Naive thymus-derived CD8-positive, alpha-beta T cell (primary cell): Measurements from ENCODE around the gene PLPP2. TPM values are rescaled to one million over a fixed set of nuclear protein-coding genes. Genes with fewer than 3 reads are reported as not detected.
A peak's percentile ranks its signal among the peaks of the same experiment; 100 is the strongest.

ENCODE experiments used
- ATAC-seq, 2 donors: fragments of 150-1000 bp; cut with Tn5 transposase in 1 of 2; sonication (Bioruptor Pico), chemical (Tn5 transposase) in 1 of 2; 1 replicate in 1 of 2; 2 replicates in 1 of 2; pipeline ENCODE4 v1.10.0; 2021; ENCODE audit warnings: mild to moderate bottlenecking in 2 of 2, moderate library complexity in 2 of 2
- POLR2A ChIA-PET: fragments of 350-600 bp; sonication (Branson Sonifier 250); formaldehyde crosslinking; loops from one replicate; lab custom pipeline; 2021; ENCODE audit warnings: antibody characterized with exemption; lab: Charles Lee
- DNase-seq, 10 donors: peaks; one replicate each; pipeline versions ENCODE4 v3.0.0 to v3.0.0-alpha.2; 2020 to 2022
- H3K27ac Mint-ChIP-seq, 10 donors: one replicate each; pipeline ENCODE4 v1.8.0; 2020 to 2022; ENCODE audit warnings: mild to moderate bottlenecking in 10 of 10, mixed read lengths in 10 of 10, moderate library complexity in 4 of 10, inconsistent platforms in 1 of 10
- H3K27me3 Mint-ChIP-seq, 5 donors: one replicate each; pipeline ENCODE4 v1.8.0; 2021 to 2022; ENCODE audit warnings: mixed read lengths in 5 of 5
- H3K36me3 Mint-ChIP-seq, 3 donors: one replicate each; pipeline ENCODE4 v1.8.0; 2020 to 2022; ENCODE audit warnings: mixed read lengths in 3 of 3, mild to moderate bottlenecking in 2 of 3, inconsistent platforms in 1 of 3
- H3K4me1 Mint-ChIP-seq, 4 donors: one replicate each; pipeline ENCODE4 v1.8.0; 2021 to 2022; ENCODE audit warnings: mixed read lengths in 4 of 4
- H3K4me3 Mint-ChIP-seq, 10 donors: one replicate each; pipeline ENCODE4 v1.8.0; 2020 to 2022; ENCODE audit warnings: mild to moderate bottlenecking in 10 of 10, mixed read lengths in 10 of 10, moderate library complexity in 6 of 10, inconsistent platforms in 1 of 10
- H3K9me3 Mint-ChIP-seq, 9 donors: one replicate each; pipeline ENCODE4 v1.8.0; 2020 to 2022; ENCODE audit warnings: mixed read lengths in 9 of 9, mild to moderate bottlenecking in 3 of 9, inconsistent platforms in 1 of 9, moderate library complexity in 1 of 9
- polyA plus RNA-seq, 3 donors: library from polyadenylated mRNA; unstranded; fragments of 300-500 nt; fragmentation: Illumina TruSeq; gene quantifications; one replicate each; pipeline ENCODE4 v1.2.3, GENCODE V29; 2021
- total RNA-seq, 8 experiments: library from RNA in 2 of 8; stranded (reverse) in 2 of 8; gene quantifications; one replicate each; pipeline ENCODE4 v1.2.3 and lab custom pipeline; 2021 to 2026

PLPP2 gene
- total and polyA plus RNA-seq, 5 experiments from 2014 or later: 0.69 TPM; not detected in 4

GRCh38 chr19:287381-287871, 3.8 kb downstream of the PLPP2 start:
- ATAC-seq (no peak), DNase-seq (no peak)
- Mint-ChIP-seq H3K27me3 (peaks cover 6 to 49% (median 22%) of the 10 kb centered on the region in 5 donors), H3K4me1 (peaks cover 2 to 9% (median 6%) of the 10 kb centered on the region in 4 donors), H3K9me3 (no peaks in the 10 kb centered on the region), H3K27ac (no peak overlapping the region), H3K36me3 (no peaks in the 10 kb centered on the region), H3K4me3 (no peak overlapping the region)
- POLR2A ChIA-PET: no interaction called here

- Mint-ChIP-seq H3K9me3 (no peaks in the 10 kb centered on the region), H3K4me1 (peaks cover 0 to 1% (median 0%) of the 10 kb centered on the region in 4 donors), H3K27me3 (peaks cover 2 to 47% (median 18%) of the 10 kb centered on the region in 5 donors), H3K27ac (no peak overlapping the region), H3K36me3 (no peaks in the 10 kb centered on the region), H3K4me3 (no peak overlapping the region)
- POLR2A ChIA-PET: no interaction called here
- ATAC-seq (no peak), DNase-seq (no peak)
Observed at GRCh38 chr19:283395-283794, 7.8 kb downstream of the PLPP2 start.

- Mint-ChIP-seq H3K27ac (no peak overlapping the region), H3K4me3 (no peak overlapping the region)
- no peak for ATAC-seq
Observed at GRCh38 chr19:282501-282900, 8.7 kb downstream of the PLPP2 start.

GRCh38 chr19:281992-282391, 9.2 kb downstream of the PLPP2 start:
- no peaks in the 10 kb centered on the region for H3K4me1 Mint-ChIP-seq

More at GRCh38 chr19:282501-282900, 8.7 kb downstream of the PLPP2 start:
- no peaks in the 10 kb centered on the region for H3K36me3 Mint-ChIP-seq
- DNase-seq: no peak
- H3K27me3 Mint-ChIP-seq: peaks cover 5 to 45% (median 18%) of the 10 kb centered on the region in 5 donors
- POLR2A ChIA-PET: no interaction called here
- H3K9me3 Mint-ChIP-seq: no peaks in the 10 kb centered on the region
- H3K4me1 Mint-ChIP-seq: no peaks in the 10 kb centered on the region

GRCh38 chr19:281156-281853, 9.9 kb downstream of the PLPP2 start:
- Mint-ChIP-seq H3K27me3 (peaks cover 13 to 50% (median 24%) of the 10 kb centered on the region in 5 donors), H3K9me3 (no peaks in the 10 kb centered on the region), H3K36me3 (no peaks in the 10 kb centered on the region), H3K4me3 (no peak overlapping the region), H3K27ac (no peak overlapping the region), H3K4me1 (no peaks in the 10 kb centered on the region)
- ATAC-seq (no peak), DNase-seq (no peak)
- POLR2A ChIA-PET: no interaction called here

More at GRCh38 chr19:281992-282391, 9.2 kb downstream of the PLPP2 start:
- Mint-ChIP-seq H3K4me3 (no peak overlapping the region), H3K9me3 (no peaks in the 10 kb centered on the region), H3K27ac (no peak overlapping the region), H3K36me3 (no peaks in the 10 kb centered on the region), H3K27me3 (peaks cover 11 to 45% (median 23%) of the 10 kb centered on the region in 5 donors)
- DNase-seq (no peak), ATAC-seq (no peak)
- POLR2A ChIA-PET: no interaction called here

GRCh38 chr19:280541-281009, 10.6 kb downstream of the PLPP2 start:
- H3K4me1 Mint-ChIP-seq: no peaks in the 10 kb centered on the region
- no peak for ATAC-seq
- no peak for DNase-seq
- no peaks in the 10 kb centered on the region for H3K9me3 Mint-ChIP-seq
- H3K27ac Mint-ChIP-seq: no peak overlapping the region
- no peak overlapping the region for H3K4me3 Mint-ChIP-seq
- no peaks in the 10 kb centered on the region for H3K36me3 Mint-ChIP-seq
- peaks cover 14 to 57% (median 26%) of the 10 kb centered on the region in 5 donors for H3K27me3 Mint-ChIP-seq
- POLR2A ChIA-PET: no interaction called here

GRCh38 chr19:279656-280055, 11.5 kb downstream of the PLPP2 start:
- no peak for ATAC-seq
- POLR2A ChIA-PET: no interaction called here

GRCh38 chr19:279231-279630, 12.0 kb downstream of the PLPP2 start:
- DNase-seq (no peak), ATAC-seq (no peak)
- peaks cover 18 to 66% (median 30%) of the 10 kb centered on the region in 5 donors for H3K27me3 Mint-ChIP-seq
- no peaks in the 10 kb centered on the region for H3K9me3 Mint-ChIP-seq
- no peak overlapping the region for H3K4me3 Mint-ChIP-seq
- no peaks in the 10 kb centered on the region for H3K36me3 Mint-ChIP-seq
- no peaks in the 10 kb centered on the region for H3K4me1 Mint-ChIP-seq
- H3K27ac Mint-ChIP-seq: no peak overlapping the region
- POLR2A ChIA-PET: no interaction called here

More at GRCh38 chr19:279656-280055, 11.5 kb downstream of the PLPP2 start:
- no peaks in the 10 kb centered on the region for H3K4me1 Mint-ChIP-seq
- H3K4me3 Mint-ChIP-seq: no peak overlapping the region
- no peak for DNase-seq
- H3K27ac Mint-ChIP-seq: no peak overlapping the region
- no peaks in the 10 kb centered on the region for H3K9me3 Mint-ChIP-seq
- no peaks in the 10 kb centered on the region for H3K36me3 Mint-ChIP-seq
- H3K27me3 Mint-ChIP-seq: peaks cover 18 to 66% (median 30%) of the 10 kb centered on the region in 5 donors

- no peak overlapping the region for H3K4me3 Mint-ChIP-seq
- no peaks in the 10 kb centered on the region for H3K4me1 Mint-ChIP-seq
- peaks cover 19 to 57% (median 36%) of the 10 kb centered on the region in 5 donors for H3K27me3 Mint-ChIP-seq
- ATAC-seq (no peak), DNase-seq (no peak)
- POLR2A ChIA-PET: no interaction called here
- no peaks in the 10 kb centered on the region for H3K9me3 Mint-ChIP-seq
- no peak overlapping the region for H3K27ac Mint-ChIP-seq
- no peaks in the 10 kb centered on the region for H3K36me3 Mint-ChIP-seq
Observed at GRCh38 chr19:277581-278165, 13.5 kb downstream of the PLPP2 start.

GRCh38 chr19:277131-277530, 14.1 kb downstream of the PLPP2 start:
- H3K9me3 Mint-ChIP-seq: no peaks in the 10 kb centered on the region
- no peak overlapping the region for H3K27ac Mint-ChIP-seq
- H3K4me3 Mint-ChIP-seq: no peak overlapping the region
- DNase-seq (no peak), ATAC-seq (no peak)
- no peaks in the 10 kb centered on the region for H3K36me3 Mint-ChIP-seq
- H3K4me1 Mint-ChIP-seq: peaks cover 0 to under 1% (median 0%) of the 10 kb centered on the region in 4 donors
- peaks cover 20 to 61% (median 38%) of the 10 kb centered on the region in 5 donors for H3K27me3 Mint-ChIP-seq
- POLR2A ChIA-PET: no interaction called here

- POLR2A ChIA-PET: no interaction called here
- no peak overlapping the region for H3K4me3 Mint-ChIP-seq
- no peak for ATAC-seq
- DNase-seq: no peak
- no peak overlapping the region for H3K27ac Mint-ChIP-seq
- H3K9me3 Mint-ChIP-seq: no peaks in the 10 kb centered on the region
- H3K4me1 Mint-ChIP-seq: peaks cover 0 to 2% (median 0%) of the 10 kb centered on the region in 4 donors
- peaks cover 26 to 62% (median 46%) of the 10 kb centered on the region in 5 donors for H3K27me3 Mint-ChIP-seq
- no peaks in the 10 kb centered on the region for H3K36me3 Mint-ChIP-seq
Observed at GRCh38 chr19:275958-276646, 15.1 kb downstream of the PLPP2 start.

GRCh38 chr19:275000-275399, 16.2 kb downstream of the PLPP2 start:
- no peak for DNase-seq
- ATAC-seq: no peak
- Mint-ChIP-seq H3K27me3 (peaks cover 26 to 59% (median 46%) of the 10 kb centered on the region in 5 donors), H3K27ac (no peak overlapping the region), H3K4me1 (peaks cover 0 to 2% (median 0%) of the 10 kb centered on the region in 4 donors), H3K36me3 (no peaks in the 10 kb centered on the region), H3K4me3 (no peak overlapping the region), H3K9me3 (no peaks in the 10 kb centered on the region)
- POLR2A ChIA-PET: interaction anchor here (0.7 kb wide), 1 partner anchor 11 kb away, joined by 3 read pairs; no protein-coding TSS in a partner anchor

GRCh38 chr19:273393-273792, 17.8 kb downstream of the PLPP2 start:
- DNase-seq: no peak
- ATAC-seq: no peak
- H3K4me3 Mint-ChIP-seq: no peak overlapping the region
- peaks cover 32 to 61% (median 48%) of the 10 kb centered on the region in 5 donors for H3K27me3 Mint-ChIP-seq
- H3K36me3 Mint-ChIP-seq: no peaks in the 10 kb centered on the region
- H3K9me3 Mint-ChIP-seq: no peaks in the 10 kb centered on the region
- peak overlapping the region in 1 of 10 donors; percentile 42 for H3K27ac Mint-ChIP-seq
- H3K4me1 Mint-ChIP-seq: peaks cover 0 to 2% (median 0%) of the 10 kb centered on the region in 4 donors
- POLR2A ChIA-PET: no interaction called here
